CD4-positive, alpha-beta T cell treated with Interleukin-6 at 100 ng/mL for 8 hours (primary cell): ENCODE measurements around the gene RRAGC.
"Not testable (repeated sequence)": the region's sequence is repeated elsewhere in the genome, so short reads cannot be mapped to it uniquely, and the experiment has no call there.

Experiments used
- DNase-seq: peaks from one replicate; pipeline ENCODE4 v3.0.0-alpha.2; 2020; ENCODE audit warnings: mixed read lengths, low spot score

RRAGC gene

GRCh38 chr1:38858833-38859560, 575 bp downstream of the RRAGC start:
- DNase-seq = peak; percentile 12

- no peak for DNase-seq
Measured at GRCh38 chr1:38852780-38853179, 6.8 kb downstream of the RRAGC start.

GRCh38 chr1:38848071-38848470, 11.5 kb downstream of the RRAGC start:
- DNase-seq = no peak

- DNase-seq = no peak
Measured at GRCh38 chr1:38846210-38846609, 13.4 kb downstream of the RRAGC start.

GRCh38 chr1:38845088-38845487, 14.5 kb downstream of the RRAGC start:
- DNase-seq = not testable (repeated sequence)

GRCh38 chr1:38840281-38840680, 19.3 kb downstream of the RRAGC start:
- DNase-seq = no peak

- DNase-seq = no peak
Measured at GRCh38 chr1:38839363-38839762, 20.2 kb downstream of the RRAGC start.

GRCh38 chr1:38836316-38836715, 23.3 kb downstream of the RRAGC start:
- not testable (repeated sequence) for DNase-seq

GRCh38 chr1:38834937-38835827, 24.4 kb downstream of the RRAGC start:
- peak; percentile 71 for DNase-seq

- DNase-seq = no peak
Measured at GRCh38 chr1:38834221-38834782, 25.3 kb downstream of the RRAGC start.

GRCh38 chr1:38833146-38833545, 26.4 kb downstream of the RRAGC start:
- DNase-seq = no peak

- DNase-seq = no peak
Measured at GRCh38 chr1:38832370-38832734, 27.2 kb downstream of the RRAGC start.

GRCh38 chr1:38831731-38832369, 27.7 kb downstream of the RRAGC start:
- no peak for DNase-seq

GRCh38 chr1:38829368-38829767, 30.2 kb downstream of the RRAGC start:
- no peak for DNase-seq

GRCh38 chr1:38827318-38827717, 32.3 kb downstream of the RRAGC start:
- no peak for DNase-seq

GRCh38 chr1:38826886-38827285, 32.7 kb downstream of the RRAGC start:
- no peak for DNase-seq

- DNase-seq = no peak
Measured at GRCh38 chr1:38826262-38826661, 33.3 kb downstream of the RRAGC start.

GRCh38 chr1:38820860-38821259, 38.7 kb downstream of the RRAGC start:
- DNase-seq = no peak

- no peak for DNase-seq
Measured at GRCh38 chr1:38819516-38819915, 40.1 kb downstream of the RRAGC start.

- DNase-seq = no peak
Measured at GRCh38 chr1:38819040-38819439, 40.5 kb downstream of the RRAGC start.

- DNase-seq = no peak
Measured at GRCh38 chr1:38818175-38818976, 41.2 kb downstream of the RRAGC start.
